H1 (cell line): ENCODE data around the gene PRR5. TPM values are rescaled to one million over a fixed set of nuclear protein-coding genes. Genes with fewer than 3 reads are reported as not detected.

Experiments
- ASH2L ChIP-seq: fragments of 200-600, 300-600 bp; sonication (generic); IDR thresholded peaks from one replicate; pipeline ENCODE4 v1.7.1; 2017; ENCODE audit warnings: low read length
- KDM4A ChIP-seq: IDR thresholded peaks from one replicate; pipeline ENCODE4 v1.7.1; 2012; ENCODE audit warnings: low read depth, mild to moderate bottlenecking, moderate library complexity, low read length, inconsistent platforms; ENCODE audit not compliant: severe bottlenecking
- NRF1 ChIP-seq: IDR thresholded peaks from 2 replicates; pipeline ENCODE4 v1.6.1; 2011; ENCODE audit warnings: mild to moderate bottlenecking, low read depth, low read length, improper control_type of control experiment
- RBBP5 ChIP-seq: IDR thresholded peaks from 2 replicates; pipeline ENCODE4 v1.7.1; 2012; ENCODE audit warnings: low read depth, mild to moderate bottlenecking, inconsistent platforms, low read length, moderate library complexity, borderline replicate concordance
- polyA plus RNA-seq, 7 experiments: library from polyadenylated mRNA; depleted of rRNA in 3 of 7; stranded (reverse) in 5 of 7; unstranded in 2 of 7; fragments of >200 nt in 5 of 7; fragments of 200-250 nt in 2 of 7; gene quantifications; 1 replicate in 5 of 7; 2 replicates in 1 of 7; 4 replicates in 1 of 7; pipeline versions ENCODE4 v1.2.1 to v1.2.3, GENCODE V29; 2011 to 2013; ENCODE audit warnings: missing spikeins in 2 of 7, mixed read lengths in 2 of 7
- total RNA-seq: library from RNA; stranded (reverse); fragmentation: NEBNext Ultra II Directional; extraction: Animal tissue kit (Norgen Biotek cat#: 25700); gene quantifications from 2 replicates; pipeline ENCODE4 v1.2.1, GENCODE V29; 2021
- TF ChIP-seq, protein P1 (sequence below): IDR thresholded peaks from 2 replicates; pipeline ENCODE4 v1.6.1; 2011; ENCODE audit warnings: low read length, improper control_type of control experiment
- TF ChIP-seq, protein P2 (sequence below): fragments of 300-600 bp; sonication (generic); IDR thresholded peaks from 2 replicates; pipeline ENCODE4 v1.7.1; 2012; ENCODE audit warnings: low read length, moderate library complexity, mild to moderate bottlenecking, inconsistent platforms; ENCODE audit not compliant: insufficient replicate concordance

Gene PRR5
- total and polyA plus RNA-seq, 2 of the 8 experiments (the other 6 are each of a cell fraction or from before 2014, with no cell fraction given), result 16.5 to 25.7 TPM

DNA sequence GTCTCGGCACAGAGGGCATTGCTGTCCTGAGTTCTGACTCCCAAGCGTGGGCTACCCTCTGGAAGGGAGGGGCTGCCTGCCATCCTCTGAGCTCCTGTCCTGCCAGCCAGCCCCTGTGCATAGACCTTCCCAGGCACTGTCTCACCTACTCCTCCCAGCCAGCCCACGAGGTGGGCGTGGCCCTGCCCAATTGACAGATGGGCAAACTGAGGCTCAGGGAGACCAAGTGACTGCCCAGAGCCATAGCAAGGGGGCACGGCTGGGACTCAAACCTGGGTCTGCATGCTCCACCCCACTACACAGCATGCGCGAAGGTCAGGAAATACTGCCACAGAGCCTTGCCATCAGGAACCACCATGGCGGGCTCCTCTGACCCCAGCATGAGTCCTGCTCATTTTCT, 29.4 kb upstream of the PRR5 start (continued):
- TF ChIP-seq KDM4A, result no peak
- TF ChIP-seq ASH2L, result no peak
- no peak for TF ChIP-seq RBBP5
- TF ChIP-seq, protein P1, sequence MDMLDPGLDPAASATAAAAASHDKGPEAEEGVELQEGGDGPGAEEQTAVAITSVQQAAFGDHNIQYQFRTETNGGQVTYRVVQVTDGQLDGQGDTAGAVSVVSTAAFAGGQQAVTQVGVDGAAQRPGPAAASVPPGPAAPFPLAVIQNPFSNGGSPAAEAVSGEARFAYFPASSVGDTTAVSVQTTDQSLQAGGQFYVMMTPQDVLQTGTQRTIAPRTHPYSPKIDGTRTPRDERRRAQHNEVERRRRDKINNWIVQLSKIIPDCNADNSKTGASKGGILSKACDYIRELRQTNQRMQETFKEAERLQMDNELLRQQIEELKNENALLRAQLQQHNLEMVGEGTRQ, result no peak
- no peak for TF ChIP-seq NRF1
- TF ChIP-seq, protein P2, sequence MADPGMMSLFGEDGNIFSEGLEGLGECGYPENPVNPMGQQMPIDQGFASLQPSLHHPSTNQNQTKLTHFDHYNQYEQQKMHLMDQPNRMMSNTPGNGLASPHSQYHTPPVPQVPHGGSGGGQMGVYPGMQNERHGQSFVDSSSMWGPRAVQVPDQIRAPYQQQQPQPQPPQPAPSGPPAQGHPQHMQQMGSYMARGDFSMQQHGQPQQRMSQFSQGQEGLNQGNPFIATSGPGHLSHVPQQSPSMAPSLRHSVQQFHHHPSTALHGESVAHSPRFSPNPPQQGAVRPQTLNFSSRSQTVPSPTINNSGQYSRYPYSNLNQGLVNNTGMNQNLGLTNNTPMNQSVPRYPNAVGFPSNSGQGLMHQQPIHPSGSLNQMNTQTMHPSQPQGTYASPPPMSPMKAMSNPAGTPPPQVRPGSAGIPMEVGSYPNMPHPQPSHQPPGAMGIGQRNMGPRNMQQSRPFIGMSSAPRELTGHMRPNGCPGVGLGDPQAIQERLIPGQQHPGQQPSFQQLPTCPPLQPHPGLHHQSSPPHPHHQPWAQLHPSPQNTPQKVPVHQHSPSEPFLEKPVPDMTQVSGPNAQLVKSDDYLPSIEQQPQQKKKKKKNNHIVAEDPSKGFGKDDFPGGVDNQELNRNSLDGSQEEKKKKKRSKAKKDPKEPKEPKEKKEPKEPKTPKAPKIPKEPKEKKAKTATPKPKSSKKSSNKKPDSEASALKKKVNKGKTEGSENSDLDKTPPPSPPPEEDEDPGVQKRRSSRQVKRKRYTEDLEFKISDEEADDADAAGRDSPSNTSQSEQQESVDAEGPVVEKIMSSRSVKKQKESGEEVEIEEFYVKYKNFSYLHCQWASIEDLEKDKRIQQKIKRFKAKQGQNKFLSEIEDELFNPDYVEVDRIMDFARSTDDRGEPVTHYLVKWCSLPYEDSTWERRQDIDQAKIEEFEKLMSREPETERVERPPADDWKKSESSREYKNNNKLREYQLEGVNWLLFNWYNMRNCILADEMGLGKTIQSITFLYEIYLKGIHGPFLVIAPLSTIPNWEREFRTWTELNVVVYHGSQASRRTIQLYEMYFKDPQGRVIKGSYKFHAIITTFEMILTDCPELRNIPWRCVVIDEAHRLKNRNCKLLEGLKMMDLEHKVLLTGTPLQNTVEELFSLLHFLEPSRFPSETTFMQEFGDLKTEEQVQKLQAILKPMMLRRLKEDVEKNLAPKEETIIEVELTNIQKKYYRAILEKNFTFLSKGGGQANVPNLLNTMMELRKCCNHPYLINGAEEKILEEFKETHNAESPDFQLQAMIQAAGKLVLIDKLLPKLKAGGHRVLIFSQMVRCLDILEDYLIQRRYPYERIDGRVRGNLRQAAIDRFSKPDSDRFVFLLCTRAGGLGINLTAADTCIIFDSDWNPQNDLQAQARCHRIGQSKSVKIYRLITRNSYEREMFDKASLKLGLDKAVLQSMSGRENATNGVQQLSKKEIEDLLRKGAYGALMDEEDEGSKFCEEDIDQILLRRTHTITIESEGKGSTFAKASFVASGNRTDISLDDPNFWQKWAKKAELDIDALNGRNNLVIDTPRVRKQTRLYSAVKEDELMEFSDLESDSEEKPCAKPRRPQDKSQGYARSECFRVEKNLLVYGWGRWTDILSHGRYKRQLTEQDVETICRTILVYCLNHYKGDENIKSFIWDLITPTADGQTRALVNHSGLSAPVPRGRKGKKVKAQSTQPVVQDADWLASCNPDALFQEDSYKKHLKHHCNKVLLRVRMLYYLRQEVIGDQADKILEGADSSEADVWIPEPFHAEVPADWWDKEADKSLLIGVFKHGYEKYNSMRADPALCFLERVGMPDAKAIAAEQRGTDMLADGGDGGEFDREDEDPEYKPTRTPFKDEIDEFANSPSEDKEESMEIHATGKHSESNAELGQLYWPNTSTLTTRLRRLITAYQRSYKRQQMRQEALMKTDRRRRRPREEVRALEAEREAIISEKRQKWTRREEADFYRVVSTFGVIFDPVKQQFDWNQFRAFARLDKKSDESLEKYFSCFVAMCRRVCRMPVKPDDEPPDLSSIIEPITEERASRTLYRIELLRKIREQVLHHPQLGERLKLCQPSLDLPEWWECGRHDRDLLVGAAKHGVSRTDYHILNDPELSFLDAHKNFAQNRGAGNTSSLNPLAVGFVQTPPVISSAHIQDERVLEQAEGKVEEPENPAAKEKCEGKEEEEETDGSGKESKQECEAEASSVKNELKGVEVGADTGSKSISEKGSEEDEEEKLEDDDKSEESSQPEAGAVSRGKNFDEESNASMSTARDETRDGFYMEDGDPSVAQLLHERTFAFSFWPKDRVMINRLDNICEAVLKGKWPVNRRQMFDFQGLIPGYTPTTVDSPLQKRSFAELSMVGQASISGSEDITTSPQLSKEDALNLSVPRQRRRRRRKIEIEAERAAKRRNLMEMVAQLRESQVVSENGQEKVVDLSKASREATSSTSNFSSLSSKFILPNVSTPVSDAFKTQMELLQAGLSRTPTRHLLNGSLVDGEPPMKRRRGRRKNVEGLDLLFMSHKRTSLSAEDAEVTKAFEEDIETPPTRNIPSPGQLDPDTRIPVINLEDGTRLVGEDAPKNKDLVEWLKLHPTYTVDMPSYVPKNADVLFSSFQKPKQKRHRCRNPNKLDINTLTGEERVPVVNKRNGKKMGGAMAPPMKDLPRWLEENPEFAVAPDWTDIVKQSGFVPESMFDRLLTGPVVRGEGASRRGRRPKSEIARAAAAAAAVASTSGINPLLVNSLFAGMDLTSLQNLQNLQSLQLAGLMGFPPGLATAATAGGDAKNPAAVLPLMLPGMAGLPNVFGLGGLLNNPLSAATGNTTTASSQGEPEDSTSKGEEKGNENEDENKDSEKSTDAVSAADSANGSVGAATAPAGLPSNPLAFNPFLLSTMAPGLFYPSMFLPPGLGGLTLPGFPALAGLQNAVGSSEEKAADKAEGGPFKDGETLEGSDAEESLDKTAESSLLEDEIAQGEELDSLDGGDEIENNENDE, result no peak
